ENCODE results near the gene ENTPD2. TPM values are rescaled to one million over a fixed set of nuclear protein-coding genes. Genes with fewer than 3 reads are reported as not detected.
"Not testable (repeated sequence)": the region's sequence is repeated elsewhere in the genome, so short reads cannot be mapped to it uniquely, and the experiment has no call there.

ENTPD2 gene
- polyA plus RNA-seq, 1 donor, result 11.0 TPM

- DNase-seq, result no peak
Measured at GRCh38 chr9:137014776-137015539, 38.9 kb downstream of the ENTPD2 start.

GRCh38 chr9:137014166-137014565, 39.7 kb downstream of the ENTPD2 start:
- no peak for DNase-seq

GRCh38 chr9:137013571-137013940, 40.3 kb downstream of the ENTPD2 start:
- DNase-seq, result no peak

- no peak for DNase-seq
Measured at GRCh38 chr9:137012694-137013570, 40.9 kb downstream of the ENTPD2 start.

- DNase-seq, result no peak
Measured at GRCh38 chr9:137011907-137012675, 41.8 kb downstream of the ENTPD2 start.

- no peak for DNase-seq
Measured at GRCh38 chr9:137011156-137011555, 42.7 kb downstream of the ENTPD2 start.

- DNase-seq, result no peak
Measured at GRCh38 chr9:137009938-137010732, 43.7 kb downstream of the ENTPD2 start.

- no peak for DNase-seq
Measured at GRCh38 chr9:137009217-137009616, 44.6 kb downstream of the ENTPD2 start.

GRCh38 chr9:137008312-137008711, 45.5 kb downstream of the ENTPD2 start:
- no peak for DNase-seq

GRCh38 chr9:137007816-137008270, 46.0 kb downstream of the ENTPD2 start:
- DNase-seq, result no peak

- DNase-seq, result no peak
Measured at GRCh38 chr9:137007108-137007815, 46.6 kb downstream of the ENTPD2 start.

- no peak for DNase-seq
Measured at GRCh38 chr9:137006116-137007003, 47.5 kb downstream of the ENTPD2 start.

GRCh38 chr9:137004285-137004684, 49.6 kb downstream of the ENTPD2 start:
- DNase-seq, result not testable (repeated sequence)

GRCh38 chr9:137002646-137003041, 51.2 kb downstream of the ENTPD2 start:
- no peak for DNase-seq

- DNase-seq, result no peak
Measured at GRCh38 chr9:137001857-137002645, 51.8 kb downstream of the ENTPD2 start.

- DNase-seq, result no peak
Measured at GRCh38 chr9:137000177-137000930, 53.5 kb downstream of the ENTPD2 start.
